ENCODE results near the gene TUBB3. TPM values are rescaled to one million over a fixed set of nuclear protein-coding genes. Genes with fewer than 3 reads are reported as not detected.

Gene TUBB3
- total and polyA plus RNA-seq, 2 of the 4 experiments (the other 2 are of a cell fraction): 311 to 410 TPM

GRCh38 chr16:89920723-89921122, 2.4 kb upstream of the TUBB3 start:
- Histone ChIP-seq H2BK15ac (ENCODE audit: low read depth, low read length) (peak overlapping the region; percentile 75; the same call in 1 of the 3 replicates), H2BK120ac (ENCODE audit: low read depth, low read length) (peak overlapping the region; percentile 89), H4K20me1 (ENCODE audit: insufficient read depth, low read length) (peaks cover 21% of the 10 kb centered on the region), H3K36me3 (ENCODE audit: control insufficient read depth, insufficient read depth, low read length) (no peaks in the 10 kb centered on the region), H2AFZ (replicated peaks; ENCODE audit: low read length, poor library complexity) (peak overlapping the region; percentile 84), H3K4me1 (ENCODE audit: control insufficient read depth, insufficient read depth, low read length) (peaks cover 27% of the 10 kb centered on the region), H3K27ac (ENCODE audit: insufficient read depth, low read length) (peak overlapping the region; percentile 97), H2AK5ac (ENCODE audit: low read depth, low read length) (peak overlapping the region; percentile 100), H2BK5ac (ENCODE audit: low read depth, low read length, poor library complexity, severe bottlenecking) (peak overlapping the region; percentile 92), H3K9ac (ENCODE audit: low read depth, low read length) (0 out of 2 replicates have a peak overlapping the region, but pooled peaks have one; percentile 70), H3K4ac (ENCODE audit: low read depth, low read length) (peak overlapping the region; percentile 91), H4K8ac (ENCODE audit: low read depth in 2 of 2, low read length in 2 of 2) (peak overlapping the region; percentile 96 to 97), H4K5ac (ENCODE audit: low read depth, low read length) (peak overlapping the region; percentile 89), H3K14ac (replicated peaks; ENCODE audit: low read depth, low read length) (peak overlapping the region; percentile 85), H3K4me3 (ENCODE audit: insufficient read depth, low read depth, low read length) (no peak overlapping the region), H3K9me3 (ENCODE audit: control insufficient read depth, insufficient read depth, low read length) (no peaks in the 10 kb centered on the region), H3K79me1 (ENCODE audit: low read depth in 1 of 2, low read length in 2 of 2) (peaks cover 0 to 60% of the 10 kb centered on the region in 2 experiments; a peak in 3 of 4 replicates), H3K4me2 (ENCODE audit: low read depth, low read length) (peak overlapping the region; percentile 71; the same call in 1 of the 2 replicates), H3K27me3 (ENCODE audit: control insufficient read depth, insufficient read depth, low read length) (no peaks in the 10 kb centered on the region), H3K18ac (ENCODE audit: low read depth, low read length) (no peak overlapping the region; the same call in 1 of the 2 replicates), H4K91ac (ENCODE audit: insufficient read depth, low read depth, low read length) (peak overlapping the region; percentile 92), H2AK9ac (replicated peaks; ENCODE audit: low read depth, low read length, poor library complexity) (peak overlapping the region; percentile 87), H3K56ac (ENCODE audit: extremely low read depth, insufficient read depth, low read length) (0 out of 2 replicates have a peak overlapping the region, but pooled peaks have one; percentile 68), H3K23ac (ENCODE audit: low read depth, low read length) (peak overlapping the region; percentile 82; the same call in 1 of the 2 replicates), H2BK20ac (ENCODE audit: low read depth, low read length) (peak overlapping the region; percentile 50), H3K9me1 (ENCODE audit: insufficient read depth, low read length) (peaks cover 20% of the 10 kb centered on the region)
- intact Hi-C loops (cut with micrococcal nuclease) (loop anchor here (10.0 kb wide), 1 partner anchor 104 kb away; no protein-coding TSS in a partner anchor), in situ Hi-C loops (cut with MboI; ENCODE audit: low sequenced_read_pairs) (no loop called here), dilution Hi-C loops (cut with HindIII; ENCODE audit: low sequenced_read_pairs, unreplicated experiment) (no loop called here)
- no TSS peak for BruUV-seq (replicated peaks)
- ATAC-seq (ENCODE audit: low read depth) (no peak), DNase-seq (peak; percentile 47)
- TF ChIP-seq MXI1 (IDR thresholded peaks at IDR 0.05; ENCODE audit: borderline replicate concordance, low read depth, low read length): no peak
- no peak for TF ChIP-seq ELK1 (IDR thresholded peaks at IDR 0.05; ENCODE audit: borderline replicate concordance, low read depth, low read length)
- TF ChIP-seq FOS (IDR thresholded peaks at IDR 0.05; ENCODE audit: low read depth, low read length): 0 out of 2 replicates have a peak, but pooled peaks have one; percentile 10
- no peak for TF ChIP-seq POLR2A (IDR thresholded peaks at IDR 0.05; ENCODE audit: low read depth, low read length)
- TF ChIP-seq NFE2L2 (IDR thresholded peaks at IDR 0.05; ENCODE audit: low read depth, low read length): no peak
- 33% methylated on average over 1 of the region's 6 CpGs; no CpG with 5 or more reads in 1 of the 2 experiments for WGBS, 2 experiments (ENCODE audit: extremely low coverage in 2 of 2, insufficient read length in 1 of 2)
- CTCF ChIA-PET: no interaction called here
- POLR2A ChIA-PET (ENCODE audit: unreplicated experiment): no interaction called here

Data from IMR-90 (cell line).